Neuronal stem cell (in vitro differentiated cells): ENCODE data around the gene PDE9A.

Source experiments
- DNase-seq: peaks from one replicate; pipeline ENCODE4 v3.0.0-alpha.2; 2013; ENCODE audit warnings: low spot score
- H2AFZ ChIP-seq: one replicate; pipeline ENCODE4 v1.6.1; 2013; ENCODE audit warnings: mild to moderate bottlenecking, low read length, inconsistent platforms
- H2AK5ac ChIP-seq: 2 replicates; pipeline ENCODE4 v1.6.1; 2013; ENCODE audit warnings: low read depth, mild to moderate bottlenecking, inconsistent platforms, low read length, moderate library complexity, mixed read lengths
- H2BK120ac ChIP-seq: 2 replicates; pipeline ENCODE4 v1.6.1; 2013; ENCODE audit warnings: low read depth, mild to moderate bottlenecking, inconsistent platforms, low read length, moderate library complexity, mixed read lengths
- H2BK12ac ChIP-seq: one replicate; pipeline ENCODE4 v1.6.1; 2013; ENCODE audit warnings: low read length, inconsistent platforms
- H2BK15ac ChIP-seq: 2 replicates; pipeline ENCODE4 v1.6.1; 2013; ENCODE audit warnings: mild to moderate bottlenecking, low read length, inconsistent platforms, mixed read lengths
- H2BK5ac ChIP-seq: one replicate; pipeline ENCODE4 v1.6.1; 2013; ENCODE audit warnings: inconsistent platforms, mild to moderate bottlenecking, low read length, moderate library complexity
- H3K14ac ChIP-seq: one replicate; pipeline ENCODE4 v1.6.1; 2013; ENCODE audit warnings: low read length, inconsistent platforms
- H3K18ac ChIP-seq: 2 replicates; pipeline ENCODE4 v1.6.1; 2013; ENCODE audit warnings: low read length, inconsistent platforms
- H3K23ac ChIP-seq: 2 replicates; pipeline ENCODE4 v1.6.1; 2013; ENCODE audit warnings: low read depth, mild to moderate bottlenecking, mixed read lengths, low read length, inconsistent platforms; ENCODE audit not compliant: poor library complexity
- H3K27ac ChIP-seq: replicated peaks from 3 replicates; pipeline ENCODE4 v1.5.1; 2013; ENCODE audit warnings: low read length, inconsistent platforms
- H3K27me3 ChIP-seq, 3 experiments: 2 replicates each; pipeline ENCODE4 v1.6.1; 2013; ENCODE audit warnings: low read length in 3 of 3, mild to moderate bottlenecking in 2 of 3, inconsistent platforms in 1 of 3, low read depth in 1 of 3, mixed read lengths in 1 of 3, moderate library complexity in 1 of 3; ENCODE audit not compliant: control insufficient read depth in 3 of 3, insufficient read depth in 3 of 3
- H3K36me3 ChIP-seq, 2 donors: replicated peaks in 1 of 2; 2 replicates each; pipeline ENCODE4 v1.6.1; 2013; ENCODE audit warnings: low read length in 2 of 2; ENCODE audit not compliant: control insufficient read depth in 2 of 2, insufficient read depth in 2 of 2
- H3K4ac ChIP-seq: 2 replicates; pipeline ENCODE4 v1.6.1; 2013; ENCODE audit warnings: inconsistent platforms, mild to moderate bottlenecking, low read length, moderate library complexity
- H3K4me1 ChIP-seq, 2 donors: 1 replicate in 1 of 2; 2 replicates in 1 of 2; pipeline ENCODE4 v1.6.1; 2013; ENCODE audit warnings: low read length in 2 of 2, low read depth in 1 of 2; ENCODE audit not compliant: control insufficient read depth in 2 of 2, insufficient read depth in 1 of 2
- H3K4me2 ChIP-seq: one replicate; pipeline ENCODE4 v1.6.1; 2013; ENCODE audit warnings: mild to moderate bottlenecking, low read length, inconsistent platforms; ENCODE audit not compliant: insufficient read depth, poor library complexity, severe bottlenecking
- H3K4me3 ChIP-seq, 2 donors: 2 replicates each; pipeline ENCODE4 v1.5.1; 2013; ENCODE audit warnings: low read length in 2 of 2, mild to moderate bottlenecking in 2 of 2, inconsistent platforms in 1 of 2, moderate library complexity in 1 of 2
- H3K79me1 ChIP-seq: one replicate; pipeline ENCODE4 v1.6.1; 2013; ENCODE audit warnings: low read depth, mild to moderate bottlenecking, inconsistent platforms, low read length, moderate library complexity
- H3K9ac ChIP-seq: one replicate; pipeline ENCODE4 v1.6.1; 2013; ENCODE audit warnings: mild to moderate bottlenecking, low read depth, low read length, inconsistent platforms; ENCODE audit not compliant: poor library complexity
- H3K9me3 ChIP-seq, 2 donors: replicated peaks in 1 of 2; 2 replicates each; pipeline versions ENCODE3 to v1.6.1; 2013; ENCODE audit warnings: low read length in 2 of 2, mild to moderate bottlenecking in 2 of 2, inconsistent platforms in 1 of 2, low read depth in 1 of 2, mixed read lengths in 1 of 2, moderate library complexity in 1 of 2; ENCODE audit not compliant: control insufficient read depth in 2 of 2, insufficient read depth in 1 of 2
- H4K8ac ChIP-seq: one replicate; pipeline ENCODE4 v1.6.1; 2013; ENCODE audit warnings: low read depth, mild to moderate bottlenecking, inconsistent platforms, low read length, moderate library complexity
- H4K91ac ChIP-seq: one replicate; pipeline ENCODE4 v1.6.1; 2013; ENCODE audit warnings: low read length, low read depth, mild to moderate bottlenecking, inconsistent platforms; ENCODE audit not compliant: poor library complexity
- WGBS, 2 donors: extraction: QIAGEN DNeasy Blood & Tissue Kit; methylation state at CpG; one replicate each; pipeline ENCODE4 v1.1.7; 2013; ENCODE audit warnings: missing lambda C conversion rate in 2 of 2, mixed read lengths in 1 of 2; ENCODE audit not compliant: insufficient read length in 2 of 2, insufficient replicate concordance in 1 of 2; ENCODE audit errors: extremely low coverage in 2 of 2; 5-methylcytosine and 5-hydroxymethylcytosine counted together

PDE9A gene

GRCh38 chr21:42750737-42751530 is 97.5 kb downstream of the PDE9A start:
- H2AFZ ChIP-seq: no peak overlapping the region
- no peaks in the 10 kb centered on the region for H3K27me3 ChIP-seq
- H3K4me2 ChIP-seq: no peak overlapping the region
- H4K8ac ChIP-seq: no peak overlapping the region
- no peak for DNase-seq
- no peak overlapping the region for H3K4me3 ChIP-seq
- no peak overlapping the region for H2BK15ac ChIP-seq
- H3K9ac ChIP-seq: no peak overlapping the region
- no peak overlapping the region for H3K14ac ChIP-seq
- H3K18ac ChIP-seq: no peak overlapping the region
- H3K79me1 ChIP-seq: no peaks in the 10 kb centered on the region
- H2AK5ac ChIP-seq: no peak overlapping the region
- H3K36me3 ChIP-seq: peaks cover 5 to 25% of the 10 kb centered on the region in 2 donors
- no peak overlapping the region for H4K91ac ChIP-seq
- no CpG with 5 or more reads among the region's 23 CpGs for WGBS, 2 donors
- peaks cover 14 to 18% of the 10 kb centered on the region in 2 donors for H3K4me1 ChIP-seq
- no peak overlapping the region for H2BK120ac ChIP-seq
- H3K27ac ChIP-seq: no peak overlapping the region
- H2BK5ac ChIP-seq: no peak overlapping the region
- no peak overlapping the region for H3K23ac ChIP-seq
- H2BK12ac ChIP-seq: no peak overlapping the region
- no peaks in the 10 kb centered on the region for H3K9me3 ChIP-seq
- no peak overlapping the region for H3K4ac ChIP-seq

- H3K9ac ChIP-seq: no peak overlapping the region
- DNase-seq: no peak
- no peak overlapping the region for H4K8ac ChIP-seq
- H3K27ac ChIP-seq: no peak overlapping the region
- H2BK12ac ChIP-seq: no peak overlapping the region
- peaks cover 14% of the 10 kb centered on the region in 2 donors for H3K4me1 ChIP-seq
- H4K91ac ChIP-seq: no peak overlapping the region
- no peak overlapping the region for H3K14ac ChIP-seq
- WGBS, 2 donors: no CpG with 5 or more reads among the region's 9 CpGs
- no peak overlapping the region for H2AK5ac ChIP-seq
- H3K79me1 ChIP-seq: peaks cover 1% of the 10 kb centered on the region
- H2BK15ac ChIP-seq: no peak overlapping the region
- H3K4me3 ChIP-seq: no peak overlapping the region
- H3K23ac ChIP-seq: no peak overlapping the region
- H3K4ac ChIP-seq: no peak overlapping the region
- no peak overlapping the region for H2BK5ac ChIP-seq
- H3K18ac ChIP-seq: no peak overlapping the region
- H2BK120ac ChIP-seq: no peak overlapping the region
- H3K4me2 ChIP-seq: no peak overlapping the region
- H2AFZ ChIP-seq: no peak overlapping the region
- peaks cover 10 to 18% of the 10 kb centered on the region in 2 donors for H3K36me3 ChIP-seq
- H3K27me3 ChIP-seq: no peaks in the 10 kb centered on the region
- no peaks in the 10 kb centered on the region for H3K9me3 ChIP-seq
Measured at GRCh38 chr21:42751866-42752265, 98.4 kb downstream of the PDE9A start.

- no peak overlapping the region for H3K4me2 ChIP-seq
- H2BK120ac ChIP-seq: no peak overlapping the region
- H3K9ac ChIP-seq: no peak overlapping the region
- H4K91ac ChIP-seq: no peak overlapping the region
- no peak overlapping the region for H3K14ac ChIP-seq
- H2BK15ac ChIP-seq: no peak overlapping the region
- no peak for DNase-seq
- peaks cover 13 to 23% of the 10 kb centered on the region in 2 donors for H3K36me3 ChIP-seq
- no peak overlapping the region for H4K8ac ChIP-seq
- no peak overlapping the region for H2AK5ac ChIP-seq
- H2BK5ac ChIP-seq: no peak overlapping the region
- peaks cover 1% of the 10 kb centered on the region for H3K79me1 ChIP-seq
- H3K4me1 ChIP-seq: peaks cover 0 to 7% of the 10 kb centered on the region in 2 donors
- H3K23ac ChIP-seq: no peak overlapping the region
- H3K27ac ChIP-seq: no peak overlapping the region
- no peaks in the 10 kb centered on the region for H3K27me3 ChIP-seq
- no peak overlapping the region for H2AFZ ChIP-seq
- H3K4ac ChIP-seq: no peak overlapping the region
- H3K4me3 ChIP-seq: no peak overlapping the region
- WGBS, 2 donors: no CpG with 5 or more reads among the region's 15 CpGs
- no peak overlapping the region for H2BK12ac ChIP-seq
- H3K18ac ChIP-seq: no peak overlapping the region
- H3K9me3 ChIP-seq: no peaks in the 10 kb centered on the region
Measured at GRCh38 chr21:42753804-42754203, 100.4 kb downstream of the PDE9A start.

GRCh38 chr21:42754270-42754933 is 101.0 kb downstream of the PDE9A start:
- no peak overlapping the region for H3K23ac ChIP-seq
- DNase-seq: no peak
- H2BK5ac ChIP-seq: no peak overlapping the region
- no peak overlapping the region for H2BK15ac ChIP-seq
- no peak overlapping the region for H3K14ac ChIP-seq
- H3K9me3 ChIP-seq: no peaks in the 10 kb centered on the region
- no peaks in the 10 kb centered on the region for H3K27me3 ChIP-seq
- H3K79me1 ChIP-seq: peaks cover 1% of the 10 kb centered on the region
- H4K91ac ChIP-seq: no peak overlapping the region
- no peak overlapping the region for H3K4me3 ChIP-seq
- H3K4me1 ChIP-seq: peaks cover 0 to 4% of the 10 kb centered on the region in 2 donors
- H4K8ac ChIP-seq: no peak overlapping the region
- no peak overlapping the region for H3K4me2 ChIP-seq
- H3K36me3 ChIP-seq: peaks cover 18 to 28% of the 10 kb centered on the region in 2 donors
- H3K4ac ChIP-seq: no peak overlapping the region
- H3K9ac ChIP-seq: no peak overlapping the region
- no peak overlapping the region for H2BK120ac ChIP-seq
- no peak overlapping the region for H2BK12ac ChIP-seq
- WGBS, 2 donors: no CpG with 5 or more reads among the region's 14 CpGs
- H2AFZ ChIP-seq: no peak overlapping the region
- no peak overlapping the region for H2AK5ac ChIP-seq
- H3K27ac ChIP-seq: no peak overlapping the region
- H3K18ac ChIP-seq: no peak overlapping the region
